Gastroesophageal sphincter (tissue), 3 donors: ENCODE measurements around the gene RNF227.

Source experiments
- EP300 ChIP-seq: sonication (generic); formaldehyde crosslinking; IDR thresholded peaks from one replicate; pipeline ENCODE4 v1.6.1; 2017; ENCODE audit warnings: antibody characterized with exemption, mild to moderate bottlenecking
- POLR2A ChIP-seq, 2 donors: fragments of 450-650 bp; IDR thresholded peaks; one replicate each; pipeline ENCODE4 v1.6.1; 2017; ENCODE audit warnings: antibody characterized with exemption in 2 of 2, mild to moderate bottlenecking in 2 of 2, moderate library complexity in 1 of 2
- POLR2AphosphoS5 ChIP-seq: sonication (generic); formaldehyde crosslinking; IDR thresholded peaks from one replicate; pipeline ENCODE4 v1.6.1; 2017; ENCODE audit warnings: antibody characterized with exemption
- TF ChIP-seq, protein P1 (sequence below), 4 experiments: fragments of 200-600 bp in 2 of 4; fragments of 450-650 bp in 2 of 4; sonication (generic) in 1 of 4; IDR thresholded peaks; one replicate each; pipeline ENCODE4 v1.5.1; 2017 to 2019; ENCODE audit warnings: antibody characterized with exemption in 4 of 4, mild to moderate bottlenecking in 2 of 4, moderate library complexity in 2 of 4

DNA sequence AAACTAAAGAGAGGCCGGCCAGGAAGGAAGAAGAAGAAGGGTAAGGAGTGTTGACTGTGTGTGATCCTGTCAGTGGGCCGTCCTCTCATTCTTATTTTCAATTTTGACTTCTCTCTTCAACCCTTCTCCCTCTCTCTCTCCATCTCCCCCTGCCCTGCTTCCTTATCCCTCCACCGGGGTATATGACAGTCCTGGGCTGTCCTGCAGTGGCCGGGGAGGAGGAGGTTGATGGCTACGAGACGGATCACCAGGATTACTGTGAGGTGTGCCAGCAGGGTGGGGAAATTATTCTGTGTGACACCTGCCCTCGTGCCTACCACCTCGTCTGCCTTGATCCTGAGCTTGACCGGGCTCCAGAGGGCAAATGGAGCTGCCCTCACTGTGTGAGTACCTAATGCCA lies 21.9 kb downstream of the RNF227 start:
- TF ChIP-seq, protein P1, sequence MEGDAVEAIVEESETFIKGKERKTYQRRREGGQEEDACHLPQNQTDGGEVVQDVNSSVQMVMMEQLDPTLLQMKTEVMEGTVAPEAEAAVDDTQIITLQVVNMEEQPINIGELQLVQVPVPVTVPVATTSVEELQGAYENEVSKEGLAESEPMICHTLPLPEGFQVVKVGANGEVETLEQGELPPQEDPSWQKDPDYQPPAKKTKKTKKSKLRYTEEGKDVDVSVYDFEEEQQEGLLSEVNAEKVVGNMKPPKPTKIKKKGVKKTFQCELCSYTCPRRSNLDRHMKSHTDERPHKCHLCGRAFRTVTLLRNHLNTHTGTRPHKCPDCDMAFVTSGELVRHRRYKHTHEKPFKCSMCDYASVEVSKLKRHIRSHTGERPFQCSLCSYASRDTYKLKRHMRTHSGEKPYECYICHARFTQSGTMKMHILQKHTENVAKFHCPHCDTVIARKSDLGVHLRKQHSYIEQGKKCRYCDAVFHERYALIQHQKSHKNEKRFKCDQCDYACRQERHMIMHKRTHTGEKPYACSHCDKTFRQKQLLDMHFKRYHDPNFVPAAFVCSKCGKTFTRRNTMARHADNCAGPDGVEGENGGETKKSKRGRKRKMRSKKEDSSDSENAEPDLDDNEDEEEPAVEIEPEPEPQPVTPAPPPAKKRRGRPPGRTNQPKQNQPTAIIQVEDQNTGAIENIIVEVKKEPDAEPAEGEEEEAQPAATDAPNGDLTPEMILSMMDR (IDR thresholded peaks at IDR 0.05), result no peak
- TF ChIP-seq EP300 (no peak), POLR2AphosphoS5 (no peak), POLR2A (IDR thresholded peaks at IDR 0.05) (no peak)
